HG03095 (cell line): Measurements from ENCODE around the gene OR2AJ1.

Experiments
- ATAC-seq: cut with Tn5 transposase; IDR thresholded peaks from one replicate; pipeline ENCODE4 v1.9.1; 2021; ENCODE audit warnings: moderate library complexity; ENCODE audit not compliant: unreplicated experiment

OR2AJ1 gene, protein sequence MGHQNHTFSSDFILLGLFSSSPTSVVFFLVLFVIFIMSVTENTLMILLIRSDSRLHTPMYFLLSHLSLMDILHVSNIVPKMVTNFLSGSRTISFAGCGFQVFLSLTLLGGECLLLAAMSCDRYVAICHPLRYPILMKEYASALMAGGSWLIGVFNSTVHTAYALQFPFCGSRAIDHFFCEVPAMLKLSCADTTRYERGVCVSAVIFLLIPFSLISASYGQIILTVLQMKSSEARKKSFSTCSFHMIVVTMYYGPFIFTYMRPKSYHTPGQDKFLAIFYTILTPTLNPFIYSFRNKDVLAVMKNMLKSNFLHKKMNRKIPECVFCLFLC

DNA sequence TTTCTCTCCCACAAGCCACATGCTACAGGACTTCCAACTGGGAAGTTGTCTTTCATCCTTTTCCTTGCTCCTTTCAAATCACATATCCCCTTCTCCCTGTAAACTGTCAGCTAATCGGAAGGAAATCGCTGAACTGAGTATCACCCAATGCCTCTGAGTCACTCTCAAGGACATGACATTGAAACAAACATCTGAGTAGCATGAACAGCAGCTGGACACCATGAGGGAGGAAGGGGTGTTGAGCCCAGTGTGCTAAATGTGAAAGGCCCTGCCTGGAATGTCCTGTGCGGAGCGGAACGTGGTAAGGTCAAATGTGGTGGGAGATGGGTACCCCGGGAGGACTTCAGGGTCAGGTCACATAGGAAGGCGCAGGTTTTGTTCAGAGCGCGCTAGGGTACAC, at the start of gene OR2AJ1:
OR2AJ1 (plus strand) TSS at position 22 of the 400 bp plus-strand sequence. CDS start 8,880 bp downstream, outside the sequence.
- no peak for ATAC-seq

DNA sequence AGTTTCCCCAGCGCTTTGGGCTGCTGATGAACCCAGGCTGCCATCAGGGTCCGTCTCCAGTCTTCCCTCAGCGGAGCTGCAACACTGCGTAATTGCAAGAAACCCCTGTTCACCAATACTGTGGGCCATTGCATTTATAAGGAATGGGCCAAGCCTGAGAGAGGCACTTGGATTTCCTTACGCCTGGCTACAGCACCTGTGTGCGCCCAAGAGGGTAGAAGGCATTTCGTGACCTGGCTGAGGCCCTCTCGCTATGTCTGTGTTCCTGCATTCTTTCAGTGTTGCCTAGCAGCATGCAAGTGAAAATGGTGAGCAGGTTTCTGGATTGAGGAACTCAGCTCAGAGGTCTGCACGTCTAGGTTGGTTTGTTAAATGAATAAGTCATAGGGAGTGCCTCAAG, 41.3 kb upstream of the OR2AJ1 start:
- no peak for ATAC-seq

DNA sequence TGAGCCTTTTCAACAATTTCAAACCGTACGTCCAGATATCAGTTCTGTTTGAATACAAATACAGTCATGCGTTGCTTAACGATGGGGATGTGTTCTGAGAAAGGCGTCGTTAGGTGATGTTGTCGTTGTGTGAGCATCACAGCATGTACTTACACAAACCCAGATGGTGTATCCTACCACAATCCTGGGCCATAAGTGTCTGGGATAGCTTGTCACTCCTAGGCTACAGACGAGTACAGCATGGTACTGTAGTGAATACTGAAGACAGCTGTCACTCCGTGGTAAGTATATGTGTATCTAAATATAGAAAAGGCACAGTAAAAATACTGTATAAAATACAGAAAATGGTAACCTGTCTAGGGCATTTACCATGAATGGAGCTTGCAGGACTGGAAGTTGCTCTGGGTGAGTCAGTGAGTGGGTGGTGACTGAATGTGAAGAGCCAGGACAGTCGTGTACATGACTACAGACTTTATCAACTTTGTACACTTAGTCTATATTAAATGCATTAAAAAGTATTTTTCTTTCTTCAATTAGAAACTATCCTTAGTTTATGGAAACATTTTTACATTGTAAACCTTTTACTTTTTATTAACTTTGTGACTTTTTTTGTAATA, 39.8 kb upstream of the OR2AJ1 start:
- no peak for ATAC-seq

DNA sequence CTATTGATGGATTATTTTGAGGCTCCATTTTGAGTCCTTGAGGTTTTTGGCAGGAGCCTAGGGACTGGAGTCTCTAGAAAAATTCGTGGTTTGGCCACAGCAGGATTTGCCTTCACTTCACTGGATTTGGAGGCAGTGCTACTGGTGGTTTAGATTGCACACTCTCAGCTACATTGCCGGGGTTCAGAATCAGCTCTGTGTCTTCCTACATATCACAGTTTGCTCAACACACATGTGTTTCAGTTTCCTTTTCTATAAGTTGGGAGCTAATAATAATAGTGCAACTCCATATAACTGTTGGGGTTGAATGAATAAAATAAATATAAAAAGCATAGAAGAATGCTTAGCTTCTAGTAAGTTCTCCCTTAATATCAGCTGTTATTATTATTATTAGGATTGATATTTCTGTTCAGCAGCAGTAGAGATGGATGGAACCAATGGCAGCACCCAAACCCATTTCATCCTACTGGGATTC, 29.5 kb upstream of the OR2AJ1 start, which contains the start of gene OR2W3:
OR2W3 (plus strand) TSS at position 425 of the 475 bp plus-strand sequence; CDS start at position 425, 0 bp downstream.
- ATAC-seq = no peak

DNA sequence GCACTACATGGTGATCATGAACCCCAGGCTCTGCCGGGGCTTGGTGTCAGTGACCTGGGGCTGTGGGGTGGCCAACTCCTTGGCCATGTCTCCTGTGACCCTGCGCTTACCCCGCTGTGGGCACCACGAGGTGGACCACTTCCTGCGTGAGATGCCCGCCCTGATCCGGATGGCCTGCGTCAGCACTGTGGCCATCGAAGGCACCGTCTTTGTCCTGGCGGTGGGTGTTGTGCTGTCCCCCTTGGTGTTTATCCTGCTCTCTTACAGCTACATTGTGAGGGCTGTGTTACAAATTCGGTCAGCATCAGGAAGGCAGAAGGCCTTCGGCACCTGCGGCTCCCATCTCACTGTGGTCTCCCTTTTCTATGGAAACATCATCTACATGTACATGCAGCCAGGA, 28.7 kb upstream of the OR2AJ1 start:
- no peak for ATAC-seq

DNA sequence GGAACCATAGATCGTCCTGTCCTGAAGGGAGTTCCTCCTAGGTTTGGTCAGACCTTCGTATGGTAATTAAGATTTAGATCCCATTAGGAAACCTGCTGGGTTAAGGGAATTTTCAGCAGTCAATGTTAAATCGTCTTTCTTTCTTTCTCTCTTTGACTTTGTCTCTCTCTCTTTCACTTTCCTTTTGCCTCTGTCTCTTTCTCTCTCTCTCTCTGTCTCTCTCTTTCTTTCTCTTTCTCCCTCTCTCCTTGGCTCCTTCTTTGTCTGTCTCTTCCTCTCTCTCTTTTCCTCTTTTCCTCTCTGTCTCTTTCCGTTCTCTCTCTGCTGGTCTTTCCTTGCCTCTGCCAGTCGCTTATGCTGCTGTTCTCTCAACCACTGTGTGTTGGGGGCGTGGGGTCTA, 20.6 kb upstream of the OR2AJ1 start:
- ATAC-seq = no peak

DNA sequence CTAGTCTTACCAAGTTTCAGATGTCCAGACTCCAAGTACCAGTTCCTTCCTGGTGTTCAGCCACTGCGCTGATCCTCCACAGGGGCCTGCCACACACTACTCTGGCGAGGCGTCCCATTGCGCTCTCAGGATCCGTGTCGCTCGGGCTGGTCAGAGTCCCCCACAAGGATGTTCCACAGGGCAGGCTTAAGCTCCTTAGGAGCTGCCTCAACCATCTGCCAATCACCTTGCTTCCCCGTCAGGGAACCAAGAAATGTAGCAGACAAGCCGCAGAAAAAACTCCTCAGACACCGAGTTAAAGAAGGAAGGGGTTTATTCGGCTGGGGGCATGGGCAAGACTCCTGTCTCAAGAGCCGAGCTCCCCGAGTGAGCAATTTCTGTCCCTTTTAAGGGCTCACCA, 19.5 kb upstream of the OR2AJ1 start:
- no peak for ATAC-seq

DNA sequence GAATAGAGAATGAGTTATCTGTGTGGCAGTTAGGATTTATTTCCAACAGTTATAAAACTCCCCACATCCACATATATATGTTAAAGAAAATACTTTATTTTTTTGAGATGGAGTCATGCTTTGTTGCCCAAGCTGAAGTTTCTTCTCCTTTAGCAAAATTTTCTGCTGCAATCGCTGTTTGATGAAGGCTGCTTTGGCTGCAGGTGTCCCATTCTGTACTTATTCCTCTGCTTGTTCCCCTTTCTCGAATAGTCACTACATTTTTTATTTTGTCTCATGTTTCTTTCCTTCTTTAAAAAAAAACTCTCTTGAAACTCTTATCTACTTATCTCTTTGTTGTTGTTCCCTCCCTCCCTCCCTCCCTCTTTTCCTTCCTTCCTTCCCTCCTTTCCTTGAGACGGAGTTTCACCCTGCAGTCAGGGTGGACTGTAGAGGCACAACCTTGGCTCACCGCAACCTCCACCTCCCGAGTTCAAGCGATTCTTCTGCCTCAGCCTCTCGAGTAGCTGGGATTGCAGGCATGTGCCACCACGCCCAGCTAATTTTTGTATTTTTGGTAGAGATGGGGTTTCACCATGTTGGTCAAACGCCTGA, 18.7 kb upstream of the OR2AJ1 start:
- no peak for ATAC-seq

DNA sequence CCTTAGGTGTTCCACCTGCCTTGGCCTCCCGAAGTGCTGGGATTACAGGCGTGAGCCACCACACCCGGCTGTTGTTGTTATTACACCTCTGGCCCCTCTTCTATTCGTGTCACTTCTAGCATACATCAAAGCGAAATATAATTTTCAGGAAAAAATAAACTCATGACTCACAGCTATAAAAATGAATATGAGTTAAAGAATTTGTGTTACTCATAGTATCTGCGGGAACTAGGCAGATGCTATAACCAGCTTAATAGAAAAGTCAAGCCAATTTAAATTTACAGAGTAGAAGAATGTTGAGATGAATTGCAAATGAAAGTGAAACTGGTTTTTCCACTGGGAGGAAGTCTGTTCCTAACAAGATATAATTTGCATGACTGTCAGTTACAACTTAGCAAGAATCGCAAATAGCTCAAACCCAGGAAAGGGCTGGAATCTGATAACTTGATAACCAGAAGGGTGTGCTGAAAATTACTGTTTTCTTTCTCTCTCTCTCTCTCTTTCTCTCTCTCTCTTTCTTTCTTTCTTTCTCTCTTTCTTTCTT, 18.1 kb upstream of the OR2AJ1 start:
- no peak for ATAC-seq

DNA sequence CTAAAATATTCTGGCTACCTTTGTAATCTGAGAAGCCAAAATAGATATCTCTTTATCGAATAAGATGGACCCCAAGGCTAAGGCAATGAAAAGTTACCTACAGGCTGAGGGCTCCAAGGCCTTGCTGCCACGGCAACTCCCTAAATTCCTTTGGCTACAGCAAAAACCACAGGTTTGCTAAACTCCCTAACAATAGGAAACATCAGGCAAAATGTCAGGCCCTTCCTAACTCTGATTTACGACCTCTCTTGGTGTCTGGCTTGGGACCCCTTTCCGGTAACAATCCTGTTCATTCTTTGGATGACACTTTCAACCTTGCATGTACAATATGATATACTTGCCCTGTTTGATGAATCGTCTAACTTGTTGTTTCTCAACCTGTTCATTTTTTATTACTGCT, 15.9 kb upstream of the OR2AJ1 start:
- no peak for ATAC-seq

DNA sequence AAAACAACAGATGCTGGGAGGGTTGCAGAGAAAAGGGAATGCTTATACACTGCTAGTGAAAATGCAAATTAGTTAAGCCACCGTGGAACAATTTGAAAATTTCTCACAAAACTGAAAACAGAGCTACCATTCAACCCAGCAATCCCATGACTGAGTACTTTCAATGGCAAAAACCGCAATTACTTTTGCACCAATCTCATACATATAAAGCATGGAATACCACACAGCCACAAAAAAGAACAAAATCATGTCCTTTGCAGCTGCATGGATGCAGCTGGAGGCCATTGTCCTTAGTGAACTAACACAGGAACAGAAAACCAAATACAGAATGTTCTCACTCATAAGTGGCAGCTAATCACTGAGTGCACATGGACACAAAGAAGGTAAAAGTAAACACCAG, 10.9 kb upstream of the OR2AJ1 start:
- ATAC-seq = no peak

DNA sequence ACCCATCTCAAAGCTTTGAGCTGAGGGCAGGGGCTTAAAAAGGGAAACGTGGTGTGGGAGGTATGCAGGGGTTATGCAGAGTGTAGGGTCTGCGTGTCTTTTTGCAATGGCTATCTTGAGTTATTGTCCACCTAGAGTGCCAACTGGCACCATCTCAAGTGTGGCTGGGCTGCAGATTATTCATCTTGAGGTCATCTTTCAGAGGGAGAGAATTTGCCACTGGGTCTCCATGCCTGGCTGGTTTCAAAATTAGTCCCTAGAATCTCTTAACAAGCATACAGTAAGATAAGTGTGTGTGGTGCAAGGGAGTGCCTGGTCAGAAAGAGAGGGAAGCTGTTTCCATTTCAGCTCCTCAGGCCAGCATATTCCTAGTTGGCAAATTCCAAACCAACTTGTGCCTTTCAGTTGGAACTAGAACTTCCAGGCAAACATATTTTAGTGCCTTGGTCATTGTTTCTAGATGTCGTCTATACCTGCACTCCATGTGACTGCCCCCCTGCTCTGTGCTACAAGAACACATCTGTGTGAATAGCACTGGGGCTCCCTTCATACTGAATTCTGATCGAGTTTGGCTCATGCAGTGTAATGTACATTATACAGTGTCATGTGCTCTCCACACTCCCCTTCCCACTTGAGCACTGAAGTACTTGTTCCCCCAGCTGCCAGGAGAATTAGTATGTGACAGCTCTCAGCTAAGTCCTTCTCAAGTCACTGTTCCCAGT, 9.6 kb upstream of the OR2AJ1 start:
- ATAC-seq = no peak

DNA sequence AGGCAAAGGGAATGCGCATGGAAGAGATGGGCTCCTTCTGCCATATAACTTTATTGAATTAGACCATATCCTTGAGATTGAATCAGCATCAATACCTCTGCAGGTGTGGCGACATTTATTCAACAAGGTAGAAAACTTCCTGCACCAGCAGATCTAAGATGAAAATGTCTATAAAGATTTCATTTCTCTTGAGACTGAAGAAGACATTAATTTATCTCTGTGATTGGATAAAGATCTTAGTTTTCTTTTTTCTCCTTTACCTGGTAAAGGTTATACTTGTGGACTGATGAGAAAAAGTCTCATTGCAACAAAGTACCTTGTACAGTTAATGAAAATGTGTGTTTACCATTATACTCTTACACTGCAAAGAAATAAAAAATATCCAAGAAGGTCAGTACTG, 4.7 kb upstream of the OR2AJ1 start, which contains the start of gene OR2T8:
OR2T8 (plus strand) TSS at position 301 of the 400 bp plus-strand sequence. CDS start 766 bp downstream, outside the sequence.
- no peak for ATAC-seq

DNA sequence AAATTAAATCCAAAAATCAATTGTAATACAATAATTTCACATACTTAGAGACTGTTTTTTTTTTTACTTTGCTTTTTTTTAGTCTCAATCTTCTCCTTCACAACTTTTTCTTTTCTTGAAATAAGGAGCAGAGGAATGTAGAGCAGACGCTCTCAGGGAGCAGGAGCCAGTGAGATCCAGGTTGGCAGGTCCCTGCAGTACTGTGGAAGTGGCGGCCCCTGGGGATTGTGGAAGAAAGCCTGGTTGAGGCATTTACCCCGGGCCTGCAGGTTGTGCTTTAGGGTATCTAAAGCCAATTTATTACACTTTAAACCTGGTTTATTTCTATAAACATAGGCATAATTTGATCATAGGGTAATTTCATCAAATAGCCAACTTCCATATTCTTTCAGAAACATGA, 748 bp upstream of the OR2AJ1 start:
- ATAC-seq = no peak

DNA sequence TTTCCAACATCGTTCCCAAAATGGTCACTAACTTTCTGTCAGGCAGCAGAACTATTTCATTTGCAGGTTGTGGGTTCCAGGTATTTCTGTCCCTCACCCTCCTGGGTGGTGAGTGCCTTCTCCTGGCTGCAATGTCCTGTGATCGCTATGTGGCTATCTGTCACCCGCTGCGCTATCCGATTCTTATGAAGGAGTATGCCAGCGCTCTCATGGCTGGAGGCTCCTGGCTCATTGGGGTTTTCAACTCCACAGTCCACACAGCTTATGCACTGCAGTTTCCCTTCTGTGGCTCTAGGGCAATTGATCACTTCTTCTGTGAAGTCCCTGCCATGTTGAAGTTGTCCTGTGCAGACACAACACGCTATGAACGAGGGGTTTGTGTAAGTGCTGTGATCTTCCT, 9.3 kb downstream of the OR2AJ1 start:
- no peak for ATAC-seq

DNA sequence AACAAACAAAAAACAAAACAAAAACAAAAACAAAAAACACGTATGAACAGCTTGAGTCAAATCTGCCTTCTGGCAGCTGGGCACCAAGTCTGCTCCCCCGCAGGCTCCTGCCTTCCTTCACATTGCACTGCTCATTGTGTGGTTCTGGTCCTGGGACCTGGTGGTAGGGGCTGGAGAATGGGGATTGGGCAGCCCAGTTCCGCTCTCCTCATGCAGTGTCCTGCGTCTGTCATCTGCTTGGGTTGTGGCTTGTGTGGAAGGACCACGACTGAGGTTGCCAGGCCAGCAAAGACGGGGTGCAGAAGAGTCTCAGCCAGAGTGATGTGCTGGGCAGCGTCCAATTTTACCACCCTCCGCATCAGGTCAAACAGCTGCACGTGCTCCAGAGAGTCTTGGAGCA, 11.1 kb downstream of the OR2AJ1 start:
- no peak for ATAC-seq

DNA sequence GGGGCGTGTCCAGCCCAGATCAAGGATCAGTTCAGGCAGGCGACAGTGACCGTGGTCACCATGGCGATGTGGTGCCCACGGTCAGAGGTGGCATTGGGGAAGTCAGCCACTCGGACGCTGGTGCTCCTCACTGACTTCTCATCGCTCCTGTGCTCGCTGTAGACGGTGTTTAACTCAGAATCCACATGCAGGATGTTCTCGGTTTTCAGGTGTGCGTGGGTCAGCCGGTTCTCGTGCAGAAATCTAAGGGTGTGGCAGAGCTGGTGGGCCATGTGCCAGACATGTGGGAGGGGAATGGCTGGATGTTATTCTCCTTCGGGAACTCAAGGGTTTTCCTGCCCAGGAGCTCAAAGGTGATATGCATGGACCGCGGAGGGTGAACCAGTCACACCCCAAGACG, 11.7 kb downstream of the OR2AJ1 start:
- ATAC-seq = no peak

DNA sequence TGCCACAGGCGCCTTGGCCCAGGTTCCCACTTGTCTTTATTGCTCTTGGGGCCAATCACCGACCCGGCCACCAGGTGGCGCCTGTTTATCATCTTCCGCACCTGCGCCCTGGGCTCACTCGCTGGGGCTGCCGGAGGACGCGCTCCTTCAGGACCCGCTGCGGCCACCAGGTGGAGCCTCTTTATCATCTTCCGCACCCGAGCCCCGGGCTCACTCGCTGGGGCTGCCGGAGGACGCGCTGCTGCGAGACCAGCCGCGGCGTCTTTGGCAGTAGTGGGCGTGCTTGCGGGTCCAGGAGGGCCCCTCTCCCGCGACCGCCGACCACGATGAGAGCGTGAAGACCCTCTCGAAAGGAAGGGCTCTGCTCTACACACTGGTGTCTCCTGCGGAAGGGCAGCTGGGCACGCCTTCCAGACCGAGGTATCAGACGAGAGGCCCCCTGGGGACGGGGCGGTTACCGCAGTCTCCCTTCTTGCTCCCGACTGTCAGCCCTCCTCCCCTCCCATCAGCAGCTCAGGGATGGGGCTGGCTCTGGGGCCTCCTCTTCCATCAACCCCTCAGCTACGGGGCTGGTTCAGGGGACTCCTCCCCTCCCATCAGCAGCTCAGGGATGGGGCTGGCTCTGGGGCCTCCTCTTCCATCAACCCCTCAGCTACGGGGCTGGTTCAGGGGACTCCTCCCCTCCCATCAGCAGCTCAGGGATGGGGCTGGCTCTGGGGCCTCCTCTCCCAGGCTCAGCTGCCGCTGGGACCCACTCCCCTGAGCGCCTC, 12.5 kb downstream of the OR2AJ1 start:
- ATAC-seq = peak; percentile 100

DNA sequence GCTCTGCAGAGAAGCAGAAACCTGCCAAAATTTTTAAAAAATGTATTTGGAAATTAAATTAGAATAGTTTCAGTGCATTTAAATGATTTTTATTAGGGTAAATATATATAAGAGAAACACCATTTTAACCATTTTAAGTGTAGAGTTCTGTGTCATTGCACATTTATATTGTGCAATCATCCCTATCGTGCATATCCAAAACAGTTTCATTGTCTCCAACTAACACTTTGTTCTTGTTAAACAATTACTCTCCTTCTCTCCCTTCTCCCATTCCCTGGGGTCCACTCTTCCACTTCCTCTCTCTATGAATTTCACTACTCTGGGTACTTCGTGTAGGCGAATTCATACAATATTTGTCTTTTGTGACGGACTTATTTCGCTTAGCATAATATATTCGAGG, 17.9 kb downstream of the OR2AJ1 start:
- no peak for ATAC-seq

DNA sequence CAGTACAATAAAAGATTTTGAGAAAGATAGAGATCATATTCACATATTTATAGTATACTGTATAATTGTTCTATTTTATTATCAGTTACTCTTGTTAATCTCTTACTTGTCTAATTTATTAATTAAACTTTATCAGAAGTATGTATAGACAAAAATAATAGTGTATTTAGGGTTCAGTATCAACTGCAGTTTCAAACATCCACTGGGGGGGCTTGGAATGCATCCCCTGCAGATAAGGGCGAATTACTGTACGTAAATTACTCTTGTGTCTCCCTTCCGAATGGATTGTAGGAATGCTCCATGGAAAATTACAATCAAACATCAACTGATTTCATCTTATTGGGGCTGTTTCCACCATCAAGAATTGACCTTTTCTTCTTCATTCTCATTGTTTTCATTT, 23.9 kb downstream of the OR2AJ1 start, which contains the start of gene OR2L8:
OR2L8 (plus strand) TSS at position 301 of the 400 bp plus-strand sequence; CDS start at position 301, 0 bp downstream.
- no peak for ATAC-seq
